SK-N-SH (cell line): ENCODE measurements around the gene MMP23B. TPM values are rescaled to one million over a fixed set of nuclear protein-coding genes. Genes with fewer than 3 reads are reported as not detected.

ENCODE experiments used
- CTCF ChIA-PET: fragments of 300-600, 350-600 bp; formaldehyde crosslinking; extraction: SDS; loops from one replicate; lab custom pipeline; 2021; lab: Yijun Ruan, JAX
- POLR2A ChIA-PET: fragments of 350-600 bp; sonication (Branson Sonifier 250); formaldehyde crosslinking; extraction: SDS; loops from one replicate; lab custom pipeline; 2020; ENCODE audit warnings: antibody characterized with exemption, inconsistent platforms; lab: Yijun Ruan, JAX
- DNase-seq: peaks from one replicate; pipeline ENCODE4 v3.0.0; 2012
- H2AFZ ChIP-seq: fragments of 200-600 bp; sonication (generic); 2 replicates; pipeline ENCODE4 v1.8.1; 2016; ENCODE audit warnings: antibody characterized with exemption, mild to moderate bottlenecking, low read depth
- H3F3A ChIP-seq: fragments of 200-600 bp; sonication (generic); replicated peaks from 2 replicates; pipeline ENCODE3; 2016; ENCODE audit warnings: antibody characterized with exemption, mild to moderate bottlenecking; ENCODE audit not compliant: insufficient read depth
- H3K27ac ChIP-seq, 2 experiments: fragments of 200-500 bp in 1 of 2; fragments of 200-600 bp in 1 of 2; sonication (Bioruptor generic) in 1 of 2; sonication (generic), shearing (Covaris generic) in 1 of 2; 2 replicates each; pipeline versions ENCODE4 v1.5.1 to v1.6.1; 2014 to 2016; ENCODE audit warnings: low read depth in 2 of 2, inconsistent platforms in 1 of 2, low read length in 1 of 2, mild to moderate bottlenecking in 1 of 2, mixed read lengths in 1 of 2
- H3K27me3 ChIP-seq: fragments of 200-600 bp; sonication (generic), shearing (Covaris generic); 2 replicates; pipeline ENCODE4 v1.6.1; 2016; ENCODE audit warnings: mixed run types; ENCODE audit not compliant: insufficient read depth
- H3K36me3 ChIP-seq, 2 experiments: fragments of 200-500 bp in 1 of 2; fragments of 200-600 bp in 1 of 2; sonication (Bioruptor generic) in 1 of 2; sonication (generic) in 1 of 2; replicated peaks in 1 of 2; 2 replicates each; pipeline versions ENCODE3 to v1.5.1; 2014 to 2016; ENCODE audit warnings: low read length in 1 of 2, mild to moderate bottlenecking in 1 of 2; ENCODE audit not compliant: insufficient read depth in 2 of 2, control insufficient read depth in 1 of 2
- H3K4me1 ChIP-seq, 2 experiments: fragments of 200-500 bp in 1 of 2; fragments of 200-600 bp in 1 of 2; sonication (Bioruptor generic) in 1 of 2; sonication (generic), shearing (Covaris generic) in 1 of 2; 2 replicates each; pipeline versions ENCODE4 v1.5.1 to v1.6.1; 2014 to 2016; ENCODE audit warnings: low read depth in 1 of 2, low read length in 1 of 2, mixed run types in 1 of 2; ENCODE audit not compliant: insufficient read depth in 2 of 2, control insufficient read depth in 1 of 2
- H3K4me2 ChIP-seq: fragments of 200-600 bp; sonication (generic), shearing (Covaris generic); 2 replicates; pipeline ENCODE4 v1.6.1; 2017; ENCODE audit warnings: mixed run types
- H3K4me3 ChIP-seq, 2 experiments: fragments of 200-500 bp in 1 of 2; fragments of 200-600 bp in 1 of 2; sonication (Bioruptor generic) in 1 of 2; sonication (generic), shearing (Covaris generic) in 1 of 2; 2 replicates each; pipeline versions ENCODE4 v1.5.1 to v1.8.1; 2014 to 2016; ENCODE audit warnings: low read depth in 2 of 2, inconsistent platforms in 1 of 2, low read length in 1 of 2, mild to moderate bottlenecking in 1 of 2, mixed read lengths in 1 of 2, moderate library complexity in 1 of 2
- H3K79me2 ChIP-seq: fragments of 200-600 bp; sonication (generic); 2 replicates; pipeline ENCODE4 v1.8.1; 2017; ENCODE audit warnings: mild to moderate bottlenecking; ENCODE audit not compliant: insufficient read depth
- H3K9ac ChIP-seq: fragments of 200-600 bp; sonication (generic); 2 replicates; pipeline ENCODE4 v1.6.1; 2017; ENCODE audit warnings: mixed run types
- H3K9me2 ChIP-seq: fragments of 200-600 bp; sonication (generic); 2 replicates; pipeline ENCODE4 v1.6.1; 2017; ENCODE audit warnings: mixed run types
- H3K9me3 ChIP-seq: fragments of 200-600 bp; sonication (generic); 2 replicates; pipeline ENCODE4 v1.6.1; 2017; ENCODE audit warnings: mixed run types, mild to moderate bottlenecking, moderate library complexity
- H4K20me1 ChIP-seq: fragments of 200-600 bp; sonication (generic); 2 replicates; pipeline ENCODE4 v1.6.1; 2017; ENCODE audit warnings: mild to moderate bottlenecking, mixed run types; ENCODE audit not compliant: insufficient read depth
- CHD2 ChIP-seq: fragments of 150-350 bp; IDR thresholded peaks from 2 replicates; pipeline ENCODE4 v1.6.1; 2018; ENCODE audit warnings: low read length; ENCODE audit not compliant: partially characterized antibody
- EP300 ChIP-seq, 2 experiments: IDR thresholded peaks; 2 replicates each; pipeline versions ENCODE4 v1.4.0 to v1.6.1; 2012; ENCODE audit warnings: borderline replicate concordance in 1 of 2, low read depth in 1 of 2, low read length in 1 of 2
- FOSL2 ChIP-seq: IDR thresholded peaks from 2 replicates; pipeline ENCODE4 v1.4.0; 2012; ENCODE audit warnings: low read depth, mild to moderate bottlenecking, moderate library complexity, borderline replicate concordance
- FOXJ3 ChIP-seq: sonication (generic); formaldehyde crosslinking; IDR thresholded peaks from 2 replicates; pipeline ENCODE4 v1.5.1; 2020; ENCODE audit warnings: mild to moderate bottlenecking, missing genetic modification reagents
- FOXM1 ChIP-seq: IDR thresholded peaks from 2 replicates; pipeline ENCODE4 v1.4.0; 2012; ENCODE audit warnings: low read depth, mild to moderate bottlenecking
- GABPA ChIP-seq: IDR thresholded peaks from 2 replicates; pipeline ENCODE4 v1.4.0; 2012; ENCODE audit warnings: low read depth, mild to moderate bottlenecking
- IRF3 ChIP-seq: fragments of 150-350 bp; IDR thresholded peaks from 2 replicates; pipeline ENCODE4 v1.6.1; 2016; ENCODE audit warnings: mild to moderate bottlenecking, low read depth, low read length
- JUND ChIP-seq: IDR thresholded peaks from 2 replicates; pipeline ENCODE4 v1.4.0; 2012
- MAX ChIP-seq: IDR thresholded peaks from 2 replicates; pipeline ENCODE4 v1.4.0; 2012; ENCODE audit warnings: low read depth
- MXI1 ChIP-seq: IDR thresholded peaks from 2 replicates; pipeline ENCODE4 v1.6.1; 2012; ENCODE audit warnings: mild to moderate bottlenecking, low read depth, low read length, improper control_type of control experiment
- PBX3 ChIP-seq: IDR thresholded peaks from 2 replicates; pipeline ENCODE4; 2012
- RXRA ChIP-seq: IDR thresholded peaks from 2 replicates; pipeline ENCODE4 v1.4.0; 2012; ENCODE audit warnings: low read depth, mild to moderate bottlenecking, borderline replicate concordance
- SMC3 ChIP-seq: IDR thresholded peaks from 2 replicates; pipeline ENCODE4 v1.6.1; 2012; ENCODE audit warnings: low read depth, low read length, improper control_type of control experiment
- TEAD4 ChIP-seq: IDR thresholded peaks from 2 replicates; pipeline ENCODE4 v1.4.0; 2012; ENCODE audit warnings: mild to moderate bottlenecking, borderline replicate concordance; ENCODE audit not compliant: insufficient read depth
- USF2 ChIP-seq: fragments of 150-350 bp; IDR thresholded peaks from 2 replicates; pipeline ENCODE4 v1.6.1; 2017; ENCODE audit warnings: antibody characterized with exemption, low read length, low read depth, borderline replicate concordance
- YY1 ChIP-seq: IDR thresholded peaks from 2 replicates; pipeline ENCODE4 v1.4.0; 2012; ENCODE audit warnings: low read depth, mild to moderate bottlenecking
- WGBS: methylation state at CpG from one replicate; pipeline ENCODE4 v1.1.6; 2017; ENCODE audit warnings: low lambda C conversion rate; 5-methylcytosine and 5-hydroxymethylcytosine counted together
- polyA plus RNA-seq, 3 experiments: library from polyadenylated mRNA; depleted of rRNA; stranded (reverse); fragments of >200 nt; gene quantifications; 2 replicates each; pipeline ENCODE4 v1.2.3, GENCODE V29; 2012

The MMP23B gene
- polyA plus RNA-seq (2012; rRNA removed) = 0.96 and 1.2 TPM in 2 replicates
- 0.10 and 0.15 TPM in 2 replicates for polyA plus RNA-seq (2012; cell fraction: cytosol; rRNA removed)
- 9.6 and 17.1 TPM in 2 replicates for polyA plus RNA-seq (2012; cell fraction: nucleus; rRNA removed)

GRCh38 chr1:1631782-1632420 is at the start of gene MMP23B:
Gene MMP23B (plus strand): TSS chr1:1632173. CDS start chr1:1632219, 46 bp downstream.
- Histone ChIP-seq H3K9me3 (no peaks in the 10 kb centered on the region), H3K4me3 (no peak within 1 kb of the TSS), H3K9me2 (no peaks in the 10 kb centered on the region), H4K20me1 (no peaks in the 10 kb centered on the region), H3K36me3 (peaks cover 0 to 6% of the 10 kb centered on the region in 2 experiments), H3F3A (no peaks in the 10 kb centered on the region), H3K4me2 (no peak within 1 kb of the TSS), H3K27me3 (no peaks in the 10 kb centered on the region), H2AFZ (no peak within 1 kb of the TSS), H3K9ac (no peak within 1 kb of the TSS), H3K4me1 (no peaks in the 10 kb centered on the region), H3K79me2 (no peaks in the 10 kb centered on the region), H3K27ac (no peak within 1 kb of the TSS)
- TF ChIP-seq SMC3 = no peak
- TF ChIP-seq RXRA = no peak
- no peak for TF ChIP-seq GABPA
- DNase-seq = peak; percentile 61
- ChIA-PET CTCF (no interaction called here), POLR2A (no interaction called here)
- WGBS = 71% methylated on average over 12 of the region's 48 CpGs

GRCh38 chr1:1582585-1583346 is 49.2 kb upstream of the MMP23B start:
- 45% methylated on average over 9 of the region's 9 CpGs for WGBS
- Histone ChIP-seq H3K27ac (no peak overlapping the region), H3K79me2 (no peaks in the 10 kb centered on the region), H3K4me3 (no peak overlapping the region), H2AFZ (no peak overlapping the region), H3F3A (no peaks in the 10 kb centered on the region), H3K9me2 (no peaks in the 10 kb centered on the region), H3K36me3 (no peaks in the 10 kb centered on the region), H4K20me1 (no peaks in the 10 kb centered on the region), H3K27me3 (peaks cover 6% of the 10 kb centered on the region; the same call in 1 of the 2 replicates), H3K9ac (no peak overlapping the region), H3K4me2 (no peak overlapping the region), H3K9me3 (no peaks in the 10 kb centered on the region), H3K4me1 (no peaks in the 10 kb centered on the region)
- TF ChIP-seq FOXM1 (no peak), YY1 (no peak), JUND (no peak), IRF3 (no peak), EP300 (IDR thresholded peaks at IDR 0.05; ENCODE audit: borderline replicate concordance in 1 of 2, low read depth in 1 of 2, low read length in 1 of 2) (no peak), USF2 (no peak), PBX3 (no peak), FOXJ3 (CRISPR knock-in tag) (no peak), GABPA (no peak), TEAD4 (no peak), MXI1 (no peak), FOSL2 (no peak), MAX (no peak), CHD2 (no peak)
- POLR2A ChIA-PET = no interaction called here
- DNase-seq = no peak
- CTCF ChIA-PET = no interaction called here
